Measurements from ENCODE around the gene CAPN14.

The CAPN14 gene

DNA sequence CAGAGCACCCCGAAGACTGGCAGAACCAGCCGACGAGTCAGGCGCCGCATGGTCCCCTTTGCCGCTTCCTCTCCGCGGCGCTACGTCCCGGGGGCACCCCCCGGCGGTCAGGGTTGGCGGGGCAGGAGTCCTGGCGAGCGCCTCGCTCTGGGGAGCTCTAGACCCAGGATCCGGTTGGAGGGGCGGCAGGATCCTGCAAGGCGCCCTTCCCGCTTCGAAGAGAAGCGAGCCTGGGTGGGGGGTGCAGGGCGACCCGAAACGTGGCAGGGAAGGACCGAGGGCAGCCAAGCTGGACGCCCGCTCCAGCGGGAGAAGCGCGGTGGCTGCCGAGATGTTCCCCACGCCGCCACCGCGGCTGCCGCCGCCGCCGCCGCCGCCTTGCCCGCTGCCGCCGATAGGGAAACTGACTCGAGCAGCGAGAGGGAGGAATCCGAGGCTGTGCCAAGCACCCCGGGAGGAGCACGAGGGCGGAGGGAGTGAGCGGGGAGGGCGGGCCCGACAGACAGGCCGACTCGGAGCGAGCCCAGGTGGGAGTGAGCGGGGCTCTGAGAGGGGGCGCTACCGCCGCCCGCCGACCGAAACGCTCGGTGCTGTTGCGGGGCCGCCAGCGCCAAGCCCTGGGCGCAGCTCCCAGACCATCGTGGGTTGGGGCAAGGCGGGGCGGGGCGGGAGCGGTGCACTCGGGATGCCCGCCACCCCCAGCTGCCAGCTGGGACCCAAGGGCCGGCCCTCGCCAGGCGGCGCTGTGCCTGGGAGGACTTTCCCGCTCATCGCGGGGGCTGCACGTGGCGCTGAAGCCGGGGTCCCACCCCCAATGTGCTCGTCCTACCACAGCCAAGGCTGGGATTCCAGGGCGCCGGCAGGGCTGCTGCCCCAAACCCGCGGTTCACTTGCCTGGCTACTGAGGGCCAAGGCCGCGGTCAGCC lies 79.0 kb downstream of the CAPN14 start, which contains the start of gene GALNT14:
Gene GALNT14, minus strand, starts transcription at position 404 of the 926 bp plus-strand sequence. Its CDS starts 354 bp downstream, at position 50.
- no peak for FAIRE-seq

DNA sequence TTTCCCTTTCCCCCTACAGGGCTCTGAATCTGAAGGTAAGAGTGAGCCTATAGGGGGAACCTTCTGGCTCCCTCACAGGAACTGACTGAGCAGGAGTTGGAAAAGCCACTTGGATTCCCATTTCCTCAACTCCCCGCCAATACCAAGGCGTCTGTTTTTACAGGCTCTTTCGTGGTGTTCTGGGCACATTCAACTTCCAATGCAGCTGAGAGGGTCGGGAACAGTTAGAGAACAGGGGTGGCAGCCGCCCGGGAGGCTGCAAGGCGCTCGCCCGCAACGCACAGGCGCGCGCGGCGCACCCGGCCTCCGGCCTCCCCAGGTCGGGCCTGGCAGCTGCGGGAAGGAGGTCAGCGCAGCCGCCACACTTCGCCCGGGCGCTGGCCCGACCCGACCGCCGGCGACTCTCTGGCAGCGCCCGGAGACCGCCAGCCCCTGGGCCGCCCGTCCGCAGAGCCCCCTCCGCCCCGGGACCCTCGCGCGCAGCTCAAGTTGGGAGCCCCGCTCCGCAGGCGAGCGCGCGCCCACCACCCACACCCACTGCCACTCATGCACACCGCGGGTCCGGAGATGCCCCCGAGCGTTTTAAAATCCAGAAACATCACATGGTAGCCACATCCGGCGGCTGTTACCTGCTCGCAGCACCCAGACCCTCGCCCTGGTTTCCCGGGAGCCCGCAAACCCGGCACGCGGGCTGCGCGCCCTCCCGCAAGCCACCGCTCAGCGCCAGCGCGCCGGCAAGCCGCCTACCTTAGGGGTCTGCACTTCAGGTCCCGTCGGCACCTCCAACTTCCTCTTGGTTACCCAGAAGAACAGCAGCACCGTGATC lies 79.9 kb downstream of the CAPN14 start:
- no peak for FAIRE-seq

DNA sequence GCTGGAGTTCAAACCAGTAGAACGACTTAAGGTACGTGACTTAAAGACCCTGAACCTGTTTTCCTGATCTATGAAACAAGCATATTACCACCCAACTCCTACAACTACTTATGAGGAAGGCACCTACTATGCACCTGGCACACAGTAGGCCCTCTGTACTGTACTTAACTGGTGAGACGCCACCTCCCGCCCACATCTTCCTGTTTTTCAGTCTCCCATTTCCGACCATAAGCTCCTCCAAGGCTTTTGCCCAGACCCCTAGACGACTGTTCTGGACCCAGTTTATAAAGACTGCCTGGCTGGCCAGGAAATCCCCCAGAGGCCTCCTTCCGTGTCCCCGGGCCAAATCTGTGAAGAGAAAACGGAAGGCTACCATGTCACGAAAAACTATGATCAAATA lies 80.6 kb downstream of the CAPN14 start:
- FAIRE-seq, result no peak

DNA sequence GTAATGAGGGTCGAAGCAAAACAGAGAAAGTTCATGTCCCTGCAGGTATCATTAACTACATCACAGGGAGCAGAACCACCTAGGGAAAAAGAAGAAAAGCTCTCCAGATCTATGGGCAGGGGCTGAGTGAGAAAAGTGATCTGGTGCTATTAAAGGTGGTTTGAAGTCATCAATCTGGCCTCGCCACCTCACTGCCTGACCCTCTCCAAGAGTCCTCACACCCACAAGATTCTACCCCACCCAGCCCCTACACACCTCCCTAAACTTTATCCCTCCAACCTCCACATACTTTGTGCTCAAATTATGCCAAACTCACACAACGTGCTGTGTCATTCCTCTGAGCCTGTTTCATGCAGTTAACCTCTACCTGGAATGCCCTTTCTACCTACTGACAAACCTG lies 81.3 kb downstream of the CAPN14 start:
- FAIRE-seq, result no peak

DNA sequence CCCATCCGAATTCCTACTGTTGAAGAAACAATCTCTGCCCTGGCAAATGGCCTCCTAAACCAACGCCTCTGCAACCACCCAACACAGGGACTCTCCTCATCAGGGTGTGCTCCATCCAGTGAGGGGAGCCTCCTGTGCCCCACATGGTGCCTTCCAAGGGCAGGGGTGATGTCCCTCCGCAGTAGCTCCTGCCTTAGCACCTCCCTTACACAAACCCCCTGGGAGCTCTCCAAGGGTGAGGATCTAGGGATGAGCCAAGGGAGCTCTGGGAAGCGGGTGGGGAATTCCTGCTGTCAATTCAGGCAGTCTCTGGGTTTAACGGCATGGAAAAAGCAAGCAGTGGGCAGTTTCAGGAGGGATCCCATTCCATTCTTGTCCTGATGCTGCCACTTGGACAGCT lies 82.8 kb downstream of the CAPN14 start:
- FAIRE-seq, result no peak

DNA sequence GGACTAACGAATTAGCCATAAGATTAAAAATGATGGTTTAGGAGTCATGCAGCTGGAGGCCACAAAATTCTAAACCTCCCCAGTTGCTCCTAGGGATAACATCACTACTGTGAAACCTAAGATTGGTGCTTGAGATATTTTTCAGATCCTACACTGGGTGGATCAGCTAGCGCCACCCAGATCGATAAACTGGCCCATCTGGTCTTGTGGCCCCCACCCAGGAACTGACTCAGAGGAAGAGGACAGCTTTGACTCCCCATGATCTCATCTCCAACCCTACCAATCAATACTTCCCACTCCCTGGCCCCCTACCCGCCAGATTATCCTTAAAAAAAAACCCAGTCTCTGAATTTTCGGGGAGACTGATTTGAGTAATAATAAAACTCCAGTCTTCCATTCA lies 84.5 kb downstream of the CAPN14 start:
- no peak for FAIRE-seq

DNA sequence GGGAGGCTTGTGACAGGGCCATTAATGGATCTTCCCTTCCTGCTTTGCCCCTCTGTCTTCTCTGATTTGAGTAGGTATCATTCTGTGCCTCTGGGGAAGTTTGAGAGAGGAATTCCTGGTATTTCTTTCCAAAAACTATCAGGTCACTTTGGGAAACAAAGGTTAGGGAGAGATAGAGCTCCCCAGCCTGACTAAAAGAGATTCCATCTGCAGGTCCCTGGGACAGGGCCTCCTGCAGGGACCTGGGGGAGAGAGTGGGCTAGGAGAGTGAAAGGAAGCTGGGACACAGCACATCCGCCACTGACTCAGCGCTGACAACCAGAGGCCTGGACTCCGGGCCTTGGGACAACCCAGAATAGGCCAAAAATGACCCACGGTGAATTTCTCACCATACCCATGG lies 85.4 kb downstream of the CAPN14 start:
- no peak for FAIRE-seq

DNA sequence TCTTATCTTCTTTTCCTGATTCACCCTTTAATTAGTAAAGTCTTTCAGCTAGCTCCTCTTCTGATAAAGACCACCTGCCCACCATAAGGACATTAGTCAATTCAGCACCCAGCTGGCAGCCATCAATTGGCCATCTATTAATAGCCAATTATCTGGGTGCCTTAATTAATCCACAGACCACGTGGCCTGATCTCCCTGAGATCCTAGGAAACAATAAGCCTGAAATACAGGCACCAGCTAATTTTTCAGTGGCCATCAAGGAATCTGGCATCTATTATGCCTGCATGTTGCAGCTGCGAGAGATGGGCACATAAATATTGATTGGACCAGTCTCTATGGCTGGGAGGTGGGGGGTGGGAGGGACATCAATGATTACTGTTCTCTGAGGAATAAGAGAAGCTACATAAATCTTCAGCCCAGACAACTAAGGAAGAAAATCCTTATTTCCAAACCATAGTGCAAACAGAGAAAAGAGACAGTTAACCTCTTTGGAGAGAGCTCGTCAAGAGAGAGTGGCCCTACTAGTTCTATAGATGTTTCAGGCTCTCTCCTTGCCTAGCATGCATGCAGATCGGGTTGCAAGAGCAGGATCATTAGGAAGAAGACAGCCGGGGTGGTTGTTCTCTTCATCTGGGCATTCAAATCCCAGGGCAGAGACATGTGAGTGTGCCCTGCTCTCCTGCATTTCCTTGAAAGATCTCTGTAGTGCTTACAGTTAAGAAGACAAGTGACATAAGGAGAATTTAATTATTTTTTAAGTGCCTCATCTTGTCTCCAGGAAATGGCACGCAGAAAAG lies 87.7 kb downstream of the CAPN14 start:
- FAIRE-seq, result no peak

DNA sequence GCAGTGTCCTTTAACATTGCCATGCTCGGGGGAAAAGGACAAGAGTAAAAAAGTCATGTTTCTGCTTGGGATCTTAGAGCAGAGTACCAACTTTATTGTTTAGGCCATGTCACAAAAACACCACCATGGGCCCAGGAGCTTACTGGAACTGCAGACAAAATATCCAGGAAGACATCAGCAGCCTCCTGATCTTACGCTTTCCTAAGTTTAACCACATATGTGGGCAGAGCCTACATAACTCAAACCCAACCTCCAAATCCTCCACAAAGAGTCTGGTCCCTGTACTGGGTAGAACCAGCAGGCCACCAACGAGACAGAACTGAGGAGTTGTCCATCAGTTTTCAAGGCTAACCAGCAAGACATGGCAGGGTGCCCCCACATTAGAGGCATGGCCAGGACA lies 89.4 kb downstream of the CAPN14 start:
- FAIRE-seq, result no peak

DNA sequence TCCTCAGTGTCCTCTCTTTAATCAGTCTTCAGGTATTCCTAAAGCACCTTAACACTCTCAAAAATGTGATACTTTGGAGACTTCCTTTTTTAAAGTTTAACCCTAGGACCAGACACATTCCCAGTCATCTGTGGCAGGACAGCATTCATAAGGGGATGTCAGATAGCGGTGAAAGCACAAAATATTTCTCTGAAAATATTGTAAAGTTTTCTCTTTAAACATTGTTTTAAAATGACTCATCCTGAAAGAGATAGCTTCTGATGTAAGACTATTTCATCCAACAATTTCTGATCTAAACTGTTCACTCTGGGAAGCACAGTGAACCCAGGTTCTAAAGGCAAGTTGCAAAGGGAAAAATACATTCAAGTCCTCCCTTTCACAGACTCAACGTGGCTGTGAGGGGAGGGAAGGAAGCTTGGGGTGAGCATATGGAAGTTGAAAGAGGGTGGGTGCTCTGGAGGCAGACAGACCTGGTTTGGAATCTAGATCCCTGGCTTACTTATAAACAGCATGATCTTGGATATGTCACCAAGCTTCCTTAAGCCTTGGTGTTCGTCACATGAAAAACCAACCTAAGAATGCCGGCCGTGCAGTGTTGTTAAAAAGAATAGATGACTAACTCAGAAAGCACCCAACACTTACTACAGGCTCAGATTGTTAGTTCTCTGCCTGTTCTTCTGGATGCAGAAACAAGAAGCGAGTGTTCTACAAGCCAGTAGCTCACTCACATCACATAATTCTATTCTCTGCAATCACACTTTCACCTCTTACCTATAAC lies 91.2 kb downstream of the CAPN14 start:
- no peak for FAIRE-seq

DNA sequence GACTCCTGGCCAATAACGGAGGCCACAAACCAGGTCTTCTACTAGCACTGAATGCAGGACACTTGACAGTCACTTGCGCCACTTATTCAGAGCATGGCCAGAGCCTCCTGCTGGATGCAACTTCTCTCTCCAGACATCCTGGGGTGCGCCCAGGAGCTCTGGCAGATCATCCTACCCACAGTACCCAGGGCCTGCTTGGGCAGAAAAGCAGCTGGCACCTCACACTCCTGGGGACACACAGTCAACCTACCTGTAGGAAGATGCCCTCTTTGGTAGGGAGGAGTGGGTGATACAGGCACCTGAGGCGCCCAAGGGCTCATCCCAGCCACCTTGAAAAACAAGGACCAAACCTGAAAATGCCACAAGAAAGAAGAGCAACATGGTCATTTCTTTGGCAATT lies 92.4 kb downstream of the CAPN14 start:
- no peak for FAIRE-seq

Data from A204.1 (cell line).